HUES6 (cell line): Measurements from ENCODE around the gene HIF1A.
"Not testable (repeated sequence)": the region's sequence is repeated elsewhere in the genome, so short reads cannot be mapped to it uniquely, and the experiment has no call there.

Experiments
- H3K27ac ChIP-seq: 2 replicates; pipeline ENCODE4 v1.7.0; 2013; ENCODE audit warnings: low read depth, mild to moderate bottlenecking, low read length, inconsistent platforms
- H3K27me3 ChIP-seq: 2 replicates; pipeline ENCODE4 v1.6.1; 2013; ENCODE audit warnings: low read length; ENCODE audit not compliant: control insufficient read depth, insufficient read depth
- H3K36me3 ChIP-seq: 2 replicates; pipeline ENCODE4 v1.6.1; 2013; ENCODE audit warnings: low read length; ENCODE audit not compliant: control insufficient read depth, insufficient read depth
- H3K4me1 ChIP-seq: 2 replicates; pipeline ENCODE4 v1.6.1; 2013; ENCODE audit warnings: low read length; ENCODE audit not compliant: control insufficient read depth, insufficient read depth
- H3K4me3 ChIP-seq: 2 replicates; pipeline ENCODE4 v1.5.1; 2013; ENCODE audit warnings: low read depth, low read length
- H3K9ac ChIP-seq: one replicate; pipeline ENCODE4 v1.6.1; 2013; ENCODE audit warnings: mild to moderate bottlenecking, low read length
- H3K9me3 ChIP-seq: 2 replicates; pipeline ENCODE4 v1.6.1; 2013; ENCODE audit warnings: low read depth, low read length; ENCODE audit not compliant: control insufficient read depth, insufficient read depth

HIF1A gene

GRCh38 chr14:61749867-61750266 is 54.6 kb downstream of the HIF1A start:
- peak overlapping the region; percentile 59; the same call in 1 of the 2 replicates for H3K4me3 ChIP-seq
- no peaks in the 10 kb centered on the region for H3K27me3 ChIP-seq
- H3K36me3 ChIP-seq = peaks cover 37% of the 10 kb centered on the region
- H3K4me1 ChIP-seq = peaks cover 13% of the 10 kb centered on the region
- H3K27ac ChIP-seq = no peak overlapping the region
- no peaks in the 10 kb centered on the region for H3K9me3 ChIP-seq
- H3K9ac ChIP-seq = no peak overlapping the region

- peaks cover 28% of the 10 kb centered on the region for H3K36me3 ChIP-seq
- H3K4me3 ChIP-seq = peak overlapping the region; percentile 59
- H3K9ac ChIP-seq = no peak overlapping the region
- H3K4me1 ChIP-seq = peaks cover 15% of the 10 kb centered on the region
- no peak overlapping the region for H3K27ac ChIP-seq
- no peaks in the 10 kb centered on the region for H3K27me3 ChIP-seq
- H3K9me3 ChIP-seq = no peaks in the 10 kb centered on the region
Measured at GRCh38 chr14:61750708-61751474, 55.6 kb downstream of the HIF1A start.

GRCh38 chr14:61751475-61751989 is 56.2 kb downstream of the HIF1A start:
- no peak overlapping the region for H3K27ac ChIP-seq
- H3K4me3 ChIP-seq = peak overlapping the region; percentile 59
- H3K4me1 ChIP-seq = peaks cover 15% of the 10 kb centered on the region
- H3K27me3 ChIP-seq = no peaks in the 10 kb centered on the region
- H3K9ac ChIP-seq = no peak overlapping the region
- peaks cover 22% of the 10 kb centered on the region for H3K36me3 ChIP-seq
- H3K9me3 ChIP-seq = no peaks in the 10 kb centered on the region; the same call in 1 of the 2 replicates

DNA sequence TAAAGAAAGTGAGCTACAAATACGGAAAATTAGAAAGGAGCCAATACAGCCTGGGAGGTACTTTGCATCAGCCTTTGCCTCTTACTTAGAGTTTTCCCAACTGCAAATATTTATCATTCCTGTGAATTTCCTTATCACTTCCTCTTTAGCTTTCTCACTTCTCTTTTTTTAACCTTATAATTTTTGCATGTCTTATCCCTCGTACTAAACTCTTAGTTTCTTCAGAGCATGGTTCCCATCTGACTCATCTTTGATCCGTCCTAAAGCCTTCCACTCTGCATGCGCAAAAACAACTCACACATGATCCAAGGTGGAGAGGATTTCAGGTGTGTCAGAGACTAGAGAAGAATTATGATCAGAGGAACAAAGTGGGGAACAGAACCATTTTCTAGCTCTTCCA is 57.3 kb downstream of the HIF1A start:
- H3K4me1 ChIP-seq = peaks cover 15% of the 10 kb centered on the region
- no peak overlapping the region for H3K9ac ChIP-seq
- peaks cover 11% of the 10 kb centered on the region for H3K36me3 ChIP-seq
- no peak overlapping the region for H3K4me3 ChIP-seq
- H3K27ac ChIP-seq = no peak overlapping the region
- H3K9me3 ChIP-seq = no peaks in the 10 kb centered on the region; the same call in 1 of the 2 replicates
- no peaks in the 10 kb centered on the region for H3K27me3 ChIP-seq

DNA sequence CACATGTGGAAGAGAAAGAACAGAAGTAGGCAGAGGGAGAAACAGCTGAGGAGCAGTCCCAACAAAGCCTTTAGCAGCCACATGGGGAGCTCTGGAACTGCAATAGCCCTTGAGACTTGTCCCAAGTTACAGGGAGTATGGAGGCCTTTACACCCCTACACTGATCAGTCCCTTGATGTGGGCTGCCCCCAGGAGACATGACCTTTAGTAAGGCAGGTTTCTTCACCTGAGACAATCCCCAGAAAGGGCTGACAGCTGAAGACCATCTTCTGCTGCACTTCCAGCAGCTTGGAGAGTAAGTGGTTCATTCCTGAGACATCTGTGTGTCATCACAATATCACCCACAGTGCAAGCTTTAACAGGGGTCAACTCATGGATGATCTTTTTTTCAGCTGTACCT is 58.3 kb downstream of the HIF1A start:
- H3K9ac ChIP-seq = no peak overlapping the region
- H3K27me3 ChIP-seq = no peaks in the 10 kb centered on the region
- peaks cover 15% of the 10 kb centered on the region for H3K4me1 ChIP-seq
- H3K4me3 ChIP-seq = no peak overlapping the region
- 0 out of 2 replicates have a peak, but pooled peaks cover 1% of the 10 kb centered on the region for H3K36me3 ChIP-seq
- no peaks in the 10 kb centered on the region; the same call in 1 of the 2 replicates for H3K9me3 ChIP-seq
- no peak overlapping the region for H3K27ac ChIP-seq

GRCh38 chr14:61754627-61755381 is 59.5 kb downstream of the HIF1A start:
- H3K4me1 ChIP-seq = peaks cover 8% of the 10 kb centered on the region
- H3K9me3 ChIP-seq = no peaks in the 10 kb centered on the region; the same call in 1 of the 2 replicates
- peak overlapping the region; percentile 23; the same call in 1 of the 2 replicates for H3K27ac ChIP-seq
- H3K27me3 ChIP-seq = no peaks in the 10 kb centered on the region
- no peak overlapping the region for H3K4me3 ChIP-seq
- no peaks in the 10 kb centered on the region for H3K36me3 ChIP-seq
- H3K9ac ChIP-seq = no peak overlapping the region

DNA sequence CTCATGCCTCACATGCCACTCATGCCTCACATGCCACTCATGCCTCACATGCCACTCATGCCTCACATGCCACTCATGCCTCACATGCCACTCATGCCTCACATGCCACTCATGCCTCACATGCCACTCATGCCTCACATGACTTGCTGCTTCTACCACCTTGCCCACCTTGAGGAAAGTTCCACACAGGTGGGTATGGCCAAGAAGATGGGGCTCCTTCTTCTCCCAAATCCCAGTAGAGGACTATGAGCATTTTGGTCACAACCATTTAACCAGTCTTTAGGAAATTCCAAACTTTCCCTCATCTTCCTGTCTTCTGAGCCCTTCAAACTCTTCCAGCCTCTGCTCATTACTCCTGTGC is 60.0 kb downstream of the HIF1A start:
- not testable (repeated sequence) for H3K4me3 ChIP-seq, H3K9ac ChIP-seq, H3K9me3 ChIP-seq, H3K27me3 ChIP-seq, H3K4me1 ChIP-seq, H3K36me3 ChIP-seq
- peak overlapping the region; percentile 64; the same call in 1 of the 2 replicates for H3K27ac ChIP-seq

- Histone ChIP-seq H3K27me3 (no peaks in the 10 kb centered on the region), H3K9ac (no peak overlapping the region), H3K27ac (no peak overlapping the region), H3K9me3 (no peaks in the 10 kb centered on the region; the same call in 1 of the 2 replicates), H3K4me3 (no peak overlapping the region), H3K36me3 (no peaks in the 10 kb centered on the region), H3K4me1 (peaks cover 6% of the 10 kb centered on the region)
Measured at GRCh38 chr14:61756135-61756534, 60.8 kb downstream of the HIF1A start.

DNA sequence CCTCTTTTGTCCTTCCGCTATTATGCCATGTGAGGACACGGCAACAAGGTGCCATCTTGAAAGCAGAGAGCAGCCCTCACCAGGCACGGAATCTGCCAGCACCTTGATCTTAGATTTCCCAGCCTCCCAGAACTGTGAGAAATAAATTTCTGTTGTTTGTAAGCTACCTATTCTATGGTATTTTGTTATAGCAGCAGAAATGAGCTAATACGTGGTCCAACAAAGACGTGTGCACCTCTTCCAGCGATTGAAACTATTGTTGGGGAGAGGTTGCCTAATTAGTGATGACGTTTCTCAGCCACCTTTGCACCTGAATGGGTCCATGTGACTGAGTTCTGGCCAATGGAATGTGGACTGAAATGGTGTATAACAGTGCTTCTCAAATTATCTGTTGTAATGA is 64.6 kb downstream of the HIF1A start:
- H3K36me3 ChIP-seq = no peaks in the 10 kb centered on the region
- H3K9ac ChIP-seq = no peak overlapping the region
- H3K27ac ChIP-seq = no peak overlapping the region
- H3K4me3 ChIP-seq = no peak overlapping the region
- H3K27me3 ChIP-seq = no peaks in the 10 kb centered on the region
- peaks cover 11% of the 10 kb centered on the region for H3K4me1 ChIP-seq
- H3K9me3 ChIP-seq = no peaks in the 10 kb centered on the region; the same call in 1 of the 2 replicates

DNA sequence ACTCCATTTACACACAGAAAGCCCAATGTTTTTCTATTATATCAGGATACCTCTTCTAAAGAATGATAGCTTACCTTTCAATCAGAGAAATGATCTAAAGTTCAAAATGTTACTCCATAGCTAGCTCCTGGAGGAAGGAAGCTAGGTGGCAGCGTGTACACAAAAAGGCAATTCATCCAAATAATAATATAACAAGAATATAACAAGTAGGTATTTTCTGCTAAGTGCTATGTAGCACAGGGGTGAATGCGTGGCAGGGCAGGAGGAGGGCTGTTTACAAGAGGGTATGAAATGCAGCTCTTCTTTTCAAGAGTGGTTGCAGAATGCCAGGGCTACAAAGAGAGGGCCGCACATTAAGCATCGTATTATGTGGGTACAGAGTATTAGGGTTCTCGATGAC is 66.2 kb downstream of the HIF1A start:
- Histone ChIP-seq H3K27ac (peak overlapping the region; percentile 55), H3K9ac (peak overlapping the region; percentile 70), H3K9me3 (no peaks in the 10 kb centered on the region), H3K4me3 (peak overlapping the region; percentile 84), H3K36me3 (no peaks in the 10 kb centered on the region), H3K27me3 (no peaks in the 10 kb centered on the region), H3K4me1 (peaks cover 20% of the 10 kb centered on the region)
